Cardiac fibroblast (primary cell): ENCODE results near the gene ARHGAP8.
"Not testable (repeated sequence)": the region's sequence is repeated elsewhere in the genome, so short reads cannot be mapped to it uniquely, and the experiment has no call there.

Source experiments
- DNase-seq, 2 donors: peaks; one replicate each; pipeline versions ENCODE4 v3.0.0 to v3.0.0-alpha.2; 2010; ENCODE audit warnings: low read depth in 2 of 2
- H3K4me3 ChIP-seq, 2 donors: replicated peaks in 1 of 2; 1 replicate in 1 of 2; 2 replicates in 1 of 2; pipeline ENCODE4 v1.5.1; 2011; ENCODE audit warnings: low read depth in 2 of 2, low read length in 2 of 2, mild to moderate bottlenecking in 2 of 2, moderate library complexity in 1 of 2
- CTCF ChIP-seq: IDR thresholded peaks from one replicate; pipeline ENCODE4 v1.5.1; 2011; ENCODE audit warnings: low read depth, mild to moderate bottlenecking, low read length, inconsistent platforms

Gene ARHGAP8

DNA sequence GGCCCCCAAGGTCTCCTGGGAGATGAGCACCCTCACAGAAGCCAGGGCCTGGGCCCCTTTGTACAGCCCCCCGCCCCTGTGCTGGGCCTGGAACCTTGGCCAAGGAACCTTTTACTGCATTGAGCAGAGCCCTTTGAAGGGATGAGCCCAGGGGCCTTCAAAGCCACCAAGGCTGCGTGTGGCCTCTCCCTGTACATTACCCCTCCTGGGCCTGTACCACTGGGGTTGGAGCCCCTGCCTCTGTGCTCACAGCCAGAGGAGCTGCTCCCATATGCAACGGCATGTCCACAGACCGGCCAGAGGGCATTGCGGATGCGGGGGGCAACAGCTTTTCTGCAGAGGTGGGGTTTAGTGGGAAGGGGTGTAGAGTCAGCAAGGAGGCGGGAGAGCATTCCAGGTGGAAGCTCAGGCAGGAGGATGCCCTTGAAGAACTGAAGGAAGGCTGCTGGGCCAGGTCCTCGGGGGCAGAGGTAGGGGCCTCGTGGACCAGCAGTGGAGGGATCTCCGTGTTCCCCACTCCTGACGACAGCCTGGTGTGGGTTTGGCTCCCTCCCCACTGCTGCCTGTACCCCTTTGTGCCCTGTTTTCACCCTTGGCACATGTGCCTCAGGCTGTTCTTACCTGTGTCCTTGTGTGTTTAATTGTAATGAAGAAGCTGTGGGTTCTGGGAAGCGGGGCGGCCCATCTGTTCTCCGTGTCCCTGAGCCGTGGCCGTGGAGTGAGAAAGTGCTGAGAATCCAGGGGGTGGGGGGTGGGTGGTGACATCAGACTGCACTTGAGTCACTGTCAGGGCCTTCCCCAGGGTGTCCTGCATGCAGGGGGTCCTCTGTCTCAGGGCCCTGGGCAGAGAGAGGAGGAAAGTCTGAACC lies 46.9 kb downstream of the ARHGAP8 start:
- no peak for DNase-seq
- TF ChIP-seq CTCF = no peak
- H3K4me3 ChIP-seq = no peak overlapping the region

DNA sequence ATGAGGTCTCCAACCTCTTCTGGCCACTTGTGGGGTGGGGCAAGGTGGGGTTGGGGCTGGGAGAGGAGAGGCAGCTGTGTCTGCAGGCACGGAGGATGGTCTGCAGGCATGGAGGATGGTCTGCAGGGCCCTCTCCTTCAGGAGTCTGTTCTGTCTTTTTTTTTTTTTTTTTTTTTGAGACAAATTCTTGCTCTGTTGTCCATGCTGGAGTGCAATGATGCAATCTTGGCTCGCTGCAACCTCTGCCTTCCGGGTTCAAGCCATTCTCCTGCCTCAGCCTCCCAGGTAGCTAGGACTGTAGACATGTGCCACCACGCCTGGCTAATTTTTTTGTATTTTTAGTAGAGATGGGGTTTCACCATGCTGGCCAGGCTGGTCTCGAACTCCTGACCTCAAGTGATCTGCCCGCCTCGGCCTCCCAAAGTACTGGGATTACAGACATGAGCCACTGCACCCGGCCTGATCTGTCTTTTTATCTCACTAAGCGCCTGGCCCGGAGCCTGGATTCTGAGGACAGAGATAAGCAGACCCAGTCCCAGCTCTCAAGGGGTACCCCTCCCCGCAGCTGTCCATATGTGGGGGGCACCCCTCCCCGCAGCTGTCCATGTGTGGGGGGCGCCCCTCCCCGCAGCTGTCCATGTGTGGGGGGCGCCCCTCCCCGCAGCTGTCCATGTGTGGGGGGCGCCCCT lies 47.7 kb downstream of the ARHGAP8 start:
- not testable (repeated sequence) for H3K4me3 ChIP-seq, DNase-seq

DNA sequence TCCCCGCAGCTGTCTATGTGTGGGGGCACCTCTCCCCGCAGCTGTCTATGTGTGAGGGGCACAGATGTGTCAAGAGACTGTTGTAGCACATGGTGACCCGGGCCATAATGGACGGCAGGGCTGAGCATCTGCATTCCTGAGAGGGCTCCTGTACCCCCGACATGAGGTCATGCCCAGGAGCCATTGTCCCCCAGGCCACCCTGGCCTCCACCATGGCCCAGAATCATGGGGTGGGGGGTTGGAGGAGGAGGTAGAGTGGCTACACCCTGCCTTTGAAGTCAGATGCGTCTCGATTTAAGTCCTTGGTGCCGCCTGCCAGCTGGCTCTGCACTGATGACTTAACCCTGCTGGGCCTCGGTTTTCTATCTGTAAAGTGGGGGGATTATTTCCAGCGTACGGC lies 49.1 kb downstream of the ARHGAP8 start:
- TF ChIP-seq CTCF = no peak
- no peak for DNase-seq
- H3K4me3 ChIP-seq = no peak overlapping the region

GRCh38 chr22:44802071-44802700 lies 49.8 kb downstream of the ARHGAP8 start:
- no peak for TF ChIP-seq CTCF
- DNase-seq = no peak
- no peak overlapping the region for H3K4me3 ChIP-seq

DNA sequence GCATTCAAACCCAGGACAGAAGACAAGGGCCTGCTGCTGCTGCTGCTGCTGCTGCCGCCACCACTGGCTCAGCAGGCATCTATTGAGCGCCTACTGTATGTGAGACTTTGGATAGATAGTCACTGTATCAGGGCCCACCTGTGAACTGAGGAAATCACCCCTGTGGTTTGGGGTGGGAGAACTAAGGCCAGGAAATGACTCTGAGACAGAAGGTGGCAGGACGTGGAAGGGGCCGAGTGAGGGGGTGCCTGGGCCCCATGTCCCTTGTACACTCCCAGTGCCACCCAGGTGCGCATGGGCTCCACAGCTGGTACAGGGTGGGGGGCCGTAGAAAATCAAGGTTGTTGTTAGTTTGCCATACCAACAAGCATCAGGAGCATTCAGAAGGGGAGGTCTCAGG lies 50.6 kb downstream of the ARHGAP8 start:
- TF ChIP-seq CTCF = no peak
- no peak overlapping the region for H3K4me3 ChIP-seq
- no peak for DNase-seq

GRCh38 chr22:44804327-44804726 lies 52.0 kb downstream of the ARHGAP8 start:
- H3K4me3 ChIP-seq = no peak overlapping the region
- TF ChIP-seq CTCF = no peak
- DNase-seq = no peak

GRCh38 chr22:44805711-44806110 lies 53.3 kb downstream of the ARHGAP8 start:
- TF ChIP-seq CTCF = no peak
- no peak for DNase-seq
- H3K4me3 ChIP-seq = no peak overlapping the region
